SK-N-MC (cell line): ENCODE results near the gene ZNF831.

Experiments used
- DNase-seq: peaks from one replicate; pipeline ENCODE4 v3.0.0-alpha.2; 2011; ENCODE audit warnings: low read depth, low spot score
- H3K27ac ChIP-seq: fragments of 200-600 bp; sonication (generic); 2 replicates; pipeline ENCODE4 v1.5.1; 2016; ENCODE audit warnings: mixed run types
- H3K36me3 ChIP-seq: fragments of 200-600 bp; sonication (generic); 2 replicates; pipeline ENCODE4 v1.6.1; 2017; ENCODE audit warnings: antibody characterized with exemption, low read length, mixed read lengths; ENCODE audit not compliant: insufficient read depth
- H3K4me3 ChIP-seq: fragments of 200-600 bp; sonication (generic); 2 replicates; pipeline ENCODE4 v1.5.1; 2016
- H3K9ac ChIP-seq: fragments of 200-600 bp; sonication (generic); 2 replicates; pipeline ENCODE4 v1.8.0; 2017; ENCODE audit warnings: mixed run types, mixed read lengths; ENCODE audit not compliant: insufficient read length
- H3K9me3 ChIP-seq: fragments of 200-600 bp; sonication (generic); 2 replicates; pipeline ENCODE4 v1.6.1; 2017; ENCODE audit warnings: low read depth, mild to moderate bottlenecking, antibody characterized with exemption, low read length, moderate library complexity, mixed read lengths
- EZH2 ChIP-seq: fragments of 200-600 bp; sonication (generic); IDR thresholded peaks from one replicate; pipeline ENCODE4 v1.6.1; 2017; ENCODE audit warnings: antibody characterized with exemption
- FOXP2 ChIP-seq: optimal IDR thresholded peaks from 2 replicates; pipeline ENCODE3; 2011; ENCODE audit warnings: mild to moderate bottlenecking, moderate library complexity; ENCODE audit not compliant: insufficient read depth; ENCODE audit errors: extremely low read length, control extremely low read depth
- POLR2AphosphoS5 ChIP-seq: IDR thresholded peaks from 2 replicates; pipeline ENCODE4 v1.6.1; 2012; ENCODE audit warnings: mild to moderate bottlenecking, low read depth, low read length, borderline replicate concordance

The ZNF831 gene

GRCh38 chr20:59255256-59255655 is 91.6 kb downstream of the ZNF831 start:
- no peaks in the 10 kb centered on the region for H3K9me3 ChIP-seq
- H3K4me3 ChIP-seq: no peak overlapping the region
- DNase-seq: no peak
- no peak overlapping the region for H3K27ac ChIP-seq
- no peaks in the 10 kb centered on the region for H3K36me3 ChIP-seq
- H3K9ac ChIP-seq: no peak overlapping the region
- no peak for TF ChIP-seq EZH2
- no peak for TF ChIP-seq POLR2AphosphoS5
- no peak for TF ChIP-seq FOXP2

- DNase-seq: peak; percentile 14
- TF ChIP-seq FOXP2: no peak
- Histone ChIP-seq H3K9ac (no peak overlapping the region), H3K36me3 (no peaks in the 10 kb centered on the region), H3K4me3 (no peak overlapping the region), H3K9me3 (no peaks in the 10 kb centered on the region), H3K27ac (no peak overlapping the region)
Observed at GRCh38 chr20:59258221-59258621, 94.6 kb downstream of the ZNF831 start.

- H3K9ac ChIP-seq: no peak overlapping the region
- no peak for TF ChIP-seq POLR2AphosphoS5
- no peak for TF ChIP-seq FOXP2
- no peak for TF ChIP-seq EZH2
- no peak overlapping the region for H3K27ac ChIP-seq
Observed at GRCh38 chr20:59259946-59260345, 96.3 kb downstream of the ZNF831 start.

GRCh38 chr20:59265298-59265697 is 101.7 kb downstream of the ZNF831 start:
- H3K9me3 ChIP-seq: no peaks in the 10 kb centered on the region
- no peak for TF ChIP-seq EZH2
- no peak for TF ChIP-seq POLR2AphosphoS5
- no peak for TF ChIP-seq FOXP2
- H3K4me3 ChIP-seq: no peak overlapping the region
- H3K36me3 ChIP-seq: no peaks in the 10 kb centered on the region
- no peak overlapping the region for H3K9ac ChIP-seq
- H3K27ac ChIP-seq: no peak overlapping the region
- DNase-seq: no peak

More at GRCh38 chr20:59259946-59260345, 96.3 kb downstream of the ZNF831 start:
- DNase-seq: no peak
- H3K9me3 ChIP-seq: no peaks in the 10 kb centered on the region
- no peaks in the 10 kb centered on the region for H3K36me3 ChIP-seq
- H3K4me3 ChIP-seq: no peak overlapping the region

- Histone ChIP-seq H3K9ac (no peak overlapping the region), H3K9me3 (no peaks in the 10 kb centered on the region), H3K36me3 (no peaks in the 10 kb centered on the region), H3K27ac (no peak overlapping the region), H3K4me3 (no peak overlapping the region)
- no peak for DNase-seq
- TF ChIP-seq FOXP2 (no peak), POLR2AphosphoS5 (no peak), EZH2 (no peak)
Observed at GRCh38 chr20:59268870-59269269, 105.2 kb downstream of the ZNF831 start.

- no peaks in the 10 kb centered on the region for H3K36me3 ChIP-seq
- H3K9me3 ChIP-seq: no peaks in the 10 kb centered on the region
- no peak for TF ChIP-seq POLR2AphosphoS5
- TF ChIP-seq EZH2: no peak
- TF ChIP-seq FOXP2: no peak
- H3K27ac ChIP-seq: no peak overlapping the region
- no peak overlapping the region for H3K9ac ChIP-seq
- H3K4me3 ChIP-seq: no peak overlapping the region
- no peak for DNase-seq
Observed at GRCh38 chr20:59269411-59270025, 105.9 kb downstream of the ZNF831 start.

- no peaks in the 10 kb centered on the region for H3K9me3 ChIP-seq
- TF ChIP-seq EZH2 (no peak), POLR2AphosphoS5 (no peak), FOXP2 (no peak)
- no peak overlapping the region for H3K27ac ChIP-seq
- H3K36me3 ChIP-seq: no peaks in the 10 kb centered on the region
- H3K9ac ChIP-seq: no peak overlapping the region
- no peak overlapping the region for H3K4me3 ChIP-seq
- DNase-seq: no peak
Observed at GRCh38 chr20:59270380-59270779, 106.8 kb downstream of the ZNF831 start.

- no peak overlapping the region for H3K4me3 ChIP-seq
- H3K9ac ChIP-seq: no peak overlapping the region
- no peaks in the 10 kb centered on the region for H3K9me3 ChIP-seq
- no peaks in the 10 kb centered on the region for H3K36me3 ChIP-seq
- H3K27ac ChIP-seq: no peak overlapping the region
- TF ChIP-seq POLR2AphosphoS5: no peak
- TF ChIP-seq FOXP2: no peak
- TF ChIP-seq EZH2: no peak
- no peak for DNase-seq
Observed at GRCh38 chr20:59273739-59274357, 110.2 kb downstream of the ZNF831 start.

- Histone ChIP-seq H3K4me3 (no peak overlapping the region), H3K36me3 (no peaks in the 10 kb centered on the region), H3K9me3 (no peaks in the 10 kb centered on the region), H3K9ac (no peak overlapping the region), H3K27ac (no peak overlapping the region)
- TF ChIP-seq POLR2AphosphoS5 (no peak), FOXP2 (no peak), EZH2 (no peak)
- DNase-seq: no peak
Observed at GRCh38 chr20:59276938-59277337, 113.3 kb downstream of the ZNF831 start.
